GM21367 (cell line): ENCODE results near the gene VEGFC.

ENCODE experiments used
- ATAC-seq: cut with Tn5 transposase; IDR thresholded peaks from one replicate; pipeline ENCODE4 v1.9.1; 2021; ENCODE audit not compliant: unreplicated experiment

Gene VEGFC

GRCh38 chr4:176767183-176767582 lies 25.5 kb downstream of the VEGFC start:
- no peak for ATAC-seq

DNA sequence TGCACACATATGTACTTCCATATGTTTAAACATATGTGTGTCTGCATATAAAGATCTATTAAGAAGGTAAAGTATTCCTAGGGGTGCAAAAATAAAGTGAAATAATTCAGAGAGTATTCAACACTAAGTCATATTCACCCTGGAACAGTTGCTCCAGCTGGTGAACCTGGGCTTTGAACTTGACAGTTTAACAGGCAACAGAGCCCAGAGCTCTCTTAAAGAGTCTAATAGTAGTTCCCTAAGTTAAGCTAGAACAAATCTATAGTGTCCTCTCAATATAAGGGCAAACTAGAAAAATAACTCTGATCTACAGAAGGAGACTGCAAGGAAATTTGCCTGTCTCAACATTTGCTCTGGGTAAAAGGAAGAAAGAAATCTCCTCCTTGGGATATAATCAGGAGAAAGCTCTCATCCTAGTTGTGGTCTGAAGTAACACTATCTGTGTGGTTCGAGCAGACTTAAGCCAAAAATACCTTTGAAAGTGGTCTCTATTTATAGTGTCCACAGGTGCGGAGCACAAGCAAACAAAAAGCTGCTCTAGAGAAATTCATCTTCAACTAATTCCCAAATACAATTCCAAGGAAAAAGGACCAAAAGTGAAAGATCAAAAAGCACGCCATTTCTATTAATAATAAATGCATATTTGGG lies 29.9 kb downstream of the VEGFC start:
- ATAC-seq = no peak

- ATAC-seq = no peak
Observed at GRCh38 chr4:176761872-176762271, 30.9 kb downstream of the VEGFC start.

DNA sequence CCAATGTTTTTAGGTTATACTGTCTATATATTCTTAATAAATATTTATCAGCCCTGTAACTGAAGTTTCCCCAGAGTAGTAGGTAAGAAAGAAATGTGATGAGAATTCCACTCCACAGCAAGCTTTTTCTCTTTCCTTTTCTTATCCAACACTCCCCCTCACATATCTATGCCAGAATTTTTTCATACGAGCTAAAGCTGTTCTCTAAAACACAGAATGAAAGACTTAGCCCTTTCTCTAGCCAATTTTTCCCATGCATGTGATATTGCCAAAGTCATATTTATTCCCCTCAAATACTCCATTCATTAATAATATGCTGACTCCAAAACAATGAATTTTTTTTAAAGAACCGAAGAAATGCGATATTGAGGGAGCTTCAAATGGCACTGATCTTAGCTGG lies 32.3 kb downstream of the VEGFC start:
- no peak for ATAC-seq

- ATAC-seq = no peak
Observed at GRCh38 chr4:176758731-176759130, 34.0 kb downstream of the VEGFC start.

DNA sequence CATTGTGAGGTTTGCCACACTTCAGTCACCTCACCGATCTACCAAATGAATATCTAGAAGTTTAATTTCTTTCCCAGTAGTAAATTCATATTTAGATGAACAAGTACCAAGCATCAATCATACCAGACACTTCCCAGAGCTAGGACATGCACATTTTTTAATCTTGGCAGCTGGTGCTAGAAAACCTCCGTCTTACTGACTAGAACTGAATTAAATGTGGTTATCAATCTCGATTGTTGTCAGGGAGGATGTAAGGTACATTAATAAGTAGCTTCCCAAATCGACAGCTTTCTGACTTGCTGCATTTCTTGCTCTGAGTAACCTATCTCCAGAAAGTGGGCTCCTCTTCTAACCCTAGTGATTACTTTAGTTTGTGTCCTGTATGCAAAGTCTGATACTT lies 34.4 kb downstream of the VEGFC start:
- no peak for ATAC-seq

GRCh38 chr4:176755613-176756012 lies 37.1 kb downstream of the VEGFC start:
- no peak for ATAC-seq

DNA sequence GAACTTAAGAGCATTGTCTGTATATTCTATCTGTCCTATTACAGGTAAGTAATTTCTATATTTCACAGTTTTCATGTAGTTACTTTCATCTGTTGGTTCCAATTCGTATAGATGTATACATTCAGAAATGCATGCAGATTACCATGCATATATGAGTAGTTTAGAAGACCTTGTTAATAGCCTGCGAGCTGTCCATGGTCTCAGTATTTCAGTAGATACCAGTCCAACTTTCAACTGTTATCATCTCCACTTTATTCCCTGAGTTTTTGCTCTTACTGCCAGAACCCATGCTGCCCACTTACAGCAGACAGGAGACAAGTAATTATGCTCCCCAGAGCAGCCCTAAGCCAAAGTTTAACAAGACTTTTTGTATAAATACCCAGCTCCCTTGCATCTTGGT lies 37.7 kb downstream of the VEGFC start:
- ATAC-seq = no peak

GRCh38 chr4:176753049-176753448 lies 39.7 kb downstream of the VEGFC start:
- no peak for ATAC-seq

DNA sequence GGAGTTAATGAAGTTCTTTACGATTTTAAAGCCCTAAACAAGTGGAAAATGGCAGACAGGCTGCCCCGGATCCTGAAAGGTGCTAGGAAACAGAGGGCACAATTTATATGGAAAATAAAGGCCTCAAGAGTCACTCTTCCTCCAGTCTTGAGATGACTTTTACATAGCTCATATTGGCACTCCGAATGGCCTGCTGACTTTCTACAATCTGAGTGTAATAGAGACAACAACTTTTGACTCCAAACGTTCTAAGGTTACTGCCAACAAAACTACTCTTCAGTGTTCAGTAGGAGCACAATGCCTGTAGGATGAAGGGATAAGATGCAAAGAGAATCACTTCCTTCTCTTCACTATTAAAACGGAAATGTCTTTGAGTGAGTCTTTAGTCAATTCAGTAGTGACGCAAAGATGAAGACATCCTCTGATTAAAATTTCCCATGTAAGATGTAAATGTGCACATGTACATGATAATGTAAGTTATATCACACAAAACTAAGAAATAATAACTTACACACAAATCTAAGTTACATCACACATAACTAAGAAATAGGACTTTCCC lies 40.5 kb downstream of the VEGFC start:
- ATAC-seq = no peak

DNA sequence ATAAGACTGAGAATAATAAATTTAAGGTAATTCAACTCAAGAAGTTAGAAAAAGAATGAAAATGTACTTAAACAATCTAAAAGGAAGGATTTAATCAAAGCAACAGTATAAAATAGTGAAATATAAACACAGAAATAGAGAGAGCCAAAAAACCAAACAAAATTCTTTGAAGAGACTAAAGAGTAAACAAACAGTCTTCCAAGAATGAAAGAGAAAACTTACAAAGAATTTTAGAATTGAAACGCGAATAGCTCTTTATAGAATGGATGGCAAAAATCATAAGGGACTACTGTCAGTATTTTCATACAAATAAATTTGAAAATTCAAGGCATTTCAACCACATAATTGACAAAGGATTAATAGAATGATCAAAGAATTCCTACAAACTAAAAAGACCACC lies 41.7 kb downstream of the VEGFC start:
- no peak for ATAC-seq

DNA sequence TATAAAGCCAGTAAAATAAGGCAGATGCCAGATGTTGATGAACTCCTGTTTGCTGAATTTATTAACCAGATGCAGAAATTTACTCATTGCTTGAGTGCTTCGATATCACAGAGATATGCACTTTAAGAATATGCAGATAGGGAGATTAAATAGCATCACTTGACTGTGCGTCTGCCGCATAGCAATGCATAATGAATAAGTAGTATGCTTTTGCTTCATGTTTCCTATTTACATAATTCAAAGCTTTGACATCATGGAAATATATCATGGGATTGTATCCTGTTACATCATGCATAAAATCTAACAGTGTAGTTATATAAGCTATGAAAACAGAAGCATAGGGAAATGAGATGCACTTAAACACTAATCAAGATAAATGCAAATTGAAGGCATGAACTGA lies 45.9 kb downstream of the VEGFC start:
- ATAC-seq = no peak

- ATAC-seq = no peak
Observed at GRCh38 chr4:176745902-176746301, 46.8 kb downstream of the VEGFC start.

- ATAC-seq = no peak
Observed at GRCh38 chr4:176744091-176744490, 48.6 kb downstream of the VEGFC start.

DNA sequence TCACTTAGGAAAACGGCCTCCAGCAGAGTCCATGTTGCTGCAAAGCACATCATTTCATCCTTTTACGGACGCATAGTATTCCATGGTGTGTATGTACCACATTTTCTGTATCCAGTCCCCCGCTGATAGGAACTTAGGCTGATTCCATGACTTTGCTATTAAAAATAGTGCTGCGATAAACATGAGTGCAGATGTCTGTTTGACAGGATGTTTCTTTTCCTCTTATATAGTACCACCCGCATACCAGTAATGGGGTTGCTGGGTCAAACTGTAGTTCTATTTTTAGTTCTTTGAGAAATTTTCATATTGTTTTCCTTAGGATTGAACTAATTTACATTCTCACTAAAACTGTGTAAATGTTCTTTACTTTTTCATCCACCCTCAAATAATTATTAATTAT lies 50.5 kb downstream of the VEGFC start:
- ATAC-seq = no peak

- no peak for ATAC-seq
Observed at GRCh38 chr4:176741253-176741652, 51.5 kb downstream of the VEGFC start.

DNA sequence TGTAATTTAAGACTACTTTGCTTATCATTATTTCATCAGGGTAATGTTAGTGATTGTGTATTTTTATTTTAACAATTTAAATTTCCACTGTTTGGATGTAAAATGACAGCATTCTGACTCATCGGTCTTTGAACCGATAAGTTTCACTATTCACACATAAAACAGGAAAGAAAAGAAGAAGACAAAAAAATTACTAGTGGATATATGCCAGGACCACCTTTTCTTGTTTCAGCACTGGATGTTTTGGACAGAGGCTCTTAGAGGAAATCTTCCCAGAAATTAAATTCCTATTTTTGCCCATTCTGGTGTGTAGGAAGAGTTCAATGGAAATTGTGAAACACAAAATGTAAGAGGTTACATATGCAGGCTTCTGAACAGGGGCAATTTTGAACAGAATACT lies 57.4 kb downstream of the VEGFC start:
- no peak for ATAC-seq

DNA sequence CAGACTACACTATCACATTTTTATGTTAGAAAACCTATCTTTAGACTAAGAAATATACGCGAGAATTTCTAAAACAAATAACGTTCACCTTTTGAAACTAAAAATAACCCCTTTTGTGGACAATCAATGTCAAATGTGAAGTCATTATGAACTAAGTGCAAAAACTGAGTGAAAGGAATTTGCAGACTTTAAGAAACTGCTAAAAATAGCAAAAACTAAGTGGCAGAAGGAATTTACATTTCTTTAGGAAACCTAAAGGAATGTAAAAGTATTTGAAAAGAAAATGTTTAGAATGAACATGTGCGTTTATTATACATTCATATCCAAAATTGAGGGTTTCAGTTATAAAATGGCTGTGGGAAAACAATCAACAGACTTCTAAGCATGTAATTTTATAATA lies 58.3 kb downstream of the VEGFC start:
- no peak for ATAC-seq

DNA sequence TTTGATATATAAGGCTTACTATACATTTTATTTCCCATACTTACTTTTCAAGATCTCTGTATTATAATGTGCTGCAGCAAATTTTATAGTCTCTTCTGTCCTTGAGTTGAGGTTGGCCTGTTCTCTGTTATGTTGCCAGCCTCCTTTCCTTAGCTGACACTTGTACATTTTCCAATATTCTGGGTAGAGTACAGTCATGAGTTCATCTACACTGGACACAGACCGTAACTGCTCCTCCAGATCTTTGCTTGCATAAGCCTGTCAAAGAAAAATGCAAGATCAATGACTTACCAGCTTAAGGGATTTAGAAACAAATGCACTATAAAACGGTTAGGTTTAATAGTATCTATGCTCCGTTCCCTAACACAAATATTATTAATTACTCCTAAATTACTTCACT lies 63.2 kb downstream of the VEGFC start:
- ATAC-seq = no peak

GRCh38 chr4:176726803-176727202 lies 65.9 kb downstream of the VEGFC start:
- ATAC-seq = no peak

- ATAC-seq = no peak
Observed at GRCh38 chr4:176721459-176721858, 71.3 kb downstream of the VEGFC start.

GRCh38 chr4:176718881-176719280 lies 73.8 kb downstream of the VEGFC start:
- ATAC-seq = no peak

DNA sequence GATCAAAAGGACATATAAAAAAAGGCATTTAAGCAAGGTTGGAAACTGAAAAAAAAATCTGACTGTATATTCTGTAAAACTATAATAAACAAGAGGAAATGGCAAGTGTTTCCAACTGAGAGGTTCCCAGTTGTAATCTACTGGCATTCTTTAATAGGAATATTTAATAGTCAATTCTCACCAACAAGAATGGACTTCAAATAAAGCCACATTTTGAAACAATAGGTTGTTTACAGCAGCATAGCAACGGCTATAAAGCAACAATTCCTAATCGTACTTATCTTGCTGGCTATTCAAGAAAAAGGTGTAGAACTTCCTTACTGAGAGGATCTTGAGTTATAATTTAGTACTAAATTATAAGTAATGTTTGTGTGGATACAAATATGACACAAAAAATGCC lies 75.5 kb downstream of the VEGFC start:
- ATAC-seq = no peak
